ENCODE results near the gene MATCAP1.

MATCAP1 gene

DNA sequence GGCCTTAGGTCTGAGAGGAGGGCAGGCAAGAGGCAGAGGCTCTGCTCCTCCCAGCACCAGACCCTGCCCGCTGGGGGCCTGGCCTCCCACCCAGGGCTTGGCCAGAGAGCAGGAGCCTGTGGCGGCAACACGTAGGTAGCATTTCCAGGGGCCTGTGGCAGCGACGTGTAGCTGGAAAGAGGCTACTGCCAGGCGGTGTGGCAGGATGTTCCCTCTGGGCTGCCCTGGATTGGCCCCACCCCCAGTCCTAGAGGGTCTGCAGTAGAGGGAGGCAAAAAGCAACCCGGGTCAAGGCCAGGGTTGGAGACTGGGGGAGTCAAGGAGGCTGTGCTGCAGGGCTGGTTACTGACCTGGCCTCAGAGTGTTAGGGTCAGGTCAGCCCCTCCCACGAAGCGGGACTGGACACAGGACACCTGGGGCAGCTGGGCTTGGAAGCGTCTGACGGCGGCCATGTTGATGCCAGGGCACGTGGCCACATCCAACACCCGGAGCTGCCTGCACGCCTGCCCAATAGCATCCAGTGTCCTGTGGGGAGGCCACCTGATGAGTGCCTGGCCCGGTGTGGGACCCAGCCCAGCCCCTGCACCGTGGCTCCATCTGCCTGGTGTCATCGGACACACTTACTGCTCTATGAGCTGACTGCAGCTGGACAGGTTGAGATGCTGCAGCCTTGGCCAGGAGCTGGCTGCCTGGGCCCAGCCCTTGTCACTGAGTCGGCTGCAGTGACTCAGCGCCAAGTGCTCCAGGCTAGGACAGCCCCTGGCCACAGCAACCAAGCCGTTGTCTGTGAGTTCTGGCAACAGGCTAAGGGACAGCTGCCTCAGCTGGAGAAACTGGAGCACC lies 23.7 kb upstream of the MATCAP1 start:
- DNase-seq = no peak

DNA sequence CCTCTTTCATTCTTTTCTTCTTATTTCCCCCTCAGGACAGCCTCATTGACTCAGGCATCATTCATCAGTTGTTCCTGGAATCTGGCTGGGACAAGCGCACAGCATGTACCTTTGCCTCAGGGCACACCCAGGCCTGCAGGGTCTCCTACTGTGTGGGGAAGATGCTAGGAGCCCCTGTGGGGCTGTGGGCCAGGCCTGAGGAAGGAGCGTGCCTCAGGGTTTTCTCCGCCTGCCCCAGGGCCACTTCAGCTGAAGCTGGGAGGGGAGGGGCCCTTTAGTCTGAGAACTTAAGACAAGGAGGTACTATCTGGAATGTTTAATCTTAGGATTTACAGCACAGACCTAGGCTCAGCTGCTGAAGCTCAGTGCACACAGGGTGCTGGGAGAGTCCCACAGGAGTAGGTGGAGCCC lies 23.1 kb upstream of the MATCAP1 start:
- no peak for DNase-seq

DNA sequence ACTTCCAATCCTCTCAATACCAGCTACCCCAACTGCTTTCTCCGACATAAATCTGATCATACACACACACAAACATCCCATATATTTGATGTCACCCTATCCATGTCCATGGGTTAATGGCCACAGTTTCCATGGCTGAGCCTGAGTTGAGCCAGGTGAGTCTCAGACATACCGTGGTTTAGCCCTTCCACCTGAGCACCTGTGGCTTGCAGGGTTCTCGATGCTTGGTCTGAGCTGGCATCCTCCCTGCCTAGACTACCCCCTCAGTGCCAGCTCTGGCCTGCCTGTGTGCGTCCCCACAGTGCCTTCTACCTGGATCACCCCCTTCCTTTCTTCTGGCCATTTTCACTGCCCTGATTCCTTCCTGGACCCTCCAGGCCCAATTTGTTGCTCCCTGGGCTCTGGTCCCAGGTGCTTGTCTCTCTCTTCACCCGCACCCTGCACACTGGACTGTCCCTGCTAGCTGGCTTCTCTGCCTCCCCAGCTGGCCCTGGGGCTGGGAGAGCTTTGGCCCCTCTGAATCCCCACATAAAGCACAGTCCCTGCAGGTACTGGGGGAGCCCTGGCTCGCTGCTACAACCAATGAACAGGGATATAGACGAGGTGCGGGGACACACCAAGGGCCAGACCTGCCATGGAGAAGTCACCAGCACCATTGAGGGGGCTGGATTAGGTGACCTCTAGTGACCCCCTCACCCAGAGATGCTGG lies 22.5 kb upstream of the MATCAP1 start:
- DNase-seq = no peak

DNA sequence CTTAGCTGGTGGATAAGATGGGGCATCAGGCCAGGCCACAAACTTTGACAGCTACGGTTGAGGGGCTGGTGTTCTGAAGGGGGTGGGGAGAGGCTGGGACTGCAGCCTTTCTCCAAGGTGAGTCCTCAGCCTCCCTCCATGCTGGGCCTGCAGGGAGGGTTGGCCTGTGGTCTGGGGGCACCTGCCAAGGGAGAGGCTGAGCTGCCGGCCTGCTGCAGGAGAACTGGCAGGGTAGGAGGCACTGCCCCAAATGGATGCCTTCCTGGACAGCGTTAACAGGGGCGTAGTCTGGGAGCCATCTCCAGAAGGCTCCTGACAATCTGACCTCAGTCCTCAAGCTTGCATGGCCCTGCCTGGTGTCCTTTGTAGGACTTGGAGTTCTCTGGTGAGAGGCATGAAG lies 20.3 kb upstream of the MATCAP1 start:
- DNase-seq = no peak

DNA sequence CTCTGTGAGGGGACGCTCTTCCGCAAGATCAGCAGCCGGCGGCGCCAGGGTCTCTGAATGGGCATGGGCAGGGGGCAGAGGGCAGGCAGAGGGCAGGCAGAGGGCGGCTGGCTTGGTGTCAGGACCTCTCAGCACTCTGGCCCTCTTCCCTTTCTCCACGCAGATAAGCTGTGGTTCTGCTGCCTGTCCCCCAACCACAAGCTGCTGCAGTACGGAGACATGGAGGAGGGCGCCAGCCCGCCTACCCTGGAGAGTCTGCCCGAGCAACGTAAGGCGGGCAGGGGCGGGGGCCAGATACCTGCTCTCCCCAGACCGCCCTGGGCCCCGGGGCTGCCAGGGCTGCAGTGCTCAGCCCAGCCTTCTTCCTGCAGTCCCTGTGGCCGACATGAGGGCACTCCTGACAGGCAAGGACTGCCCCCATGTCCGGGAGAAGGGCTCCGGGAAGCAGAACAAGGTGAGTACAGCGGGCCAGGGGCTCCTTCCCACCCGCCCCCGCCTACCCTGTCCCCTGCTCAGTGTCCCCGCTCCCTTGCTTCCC lies 19.3 kb upstream of the MATCAP1 start:
- DNase-seq = no peak

DNA sequence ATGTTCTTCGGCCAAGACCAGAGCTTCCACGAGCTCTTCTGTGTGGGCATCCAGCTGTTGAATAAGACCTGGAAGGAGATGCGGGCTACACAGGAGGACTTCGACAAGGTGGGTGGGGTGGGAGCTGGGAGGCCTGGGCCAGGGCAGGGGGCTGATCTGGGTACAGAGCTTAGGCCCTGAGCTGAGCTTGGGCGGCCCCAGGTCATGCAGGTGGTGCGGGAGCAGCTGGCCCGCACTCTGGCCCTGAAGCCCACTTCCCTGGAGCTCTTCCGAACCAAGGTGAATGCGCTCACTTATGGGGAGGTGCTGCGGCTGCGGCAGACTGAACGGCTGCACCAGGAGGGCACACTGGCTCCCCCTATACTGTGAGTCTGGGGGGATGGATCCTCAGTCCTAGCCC lies 18.7 kb upstream of the MATCAP1 start:
- no peak for DNase-seq

DNA sequence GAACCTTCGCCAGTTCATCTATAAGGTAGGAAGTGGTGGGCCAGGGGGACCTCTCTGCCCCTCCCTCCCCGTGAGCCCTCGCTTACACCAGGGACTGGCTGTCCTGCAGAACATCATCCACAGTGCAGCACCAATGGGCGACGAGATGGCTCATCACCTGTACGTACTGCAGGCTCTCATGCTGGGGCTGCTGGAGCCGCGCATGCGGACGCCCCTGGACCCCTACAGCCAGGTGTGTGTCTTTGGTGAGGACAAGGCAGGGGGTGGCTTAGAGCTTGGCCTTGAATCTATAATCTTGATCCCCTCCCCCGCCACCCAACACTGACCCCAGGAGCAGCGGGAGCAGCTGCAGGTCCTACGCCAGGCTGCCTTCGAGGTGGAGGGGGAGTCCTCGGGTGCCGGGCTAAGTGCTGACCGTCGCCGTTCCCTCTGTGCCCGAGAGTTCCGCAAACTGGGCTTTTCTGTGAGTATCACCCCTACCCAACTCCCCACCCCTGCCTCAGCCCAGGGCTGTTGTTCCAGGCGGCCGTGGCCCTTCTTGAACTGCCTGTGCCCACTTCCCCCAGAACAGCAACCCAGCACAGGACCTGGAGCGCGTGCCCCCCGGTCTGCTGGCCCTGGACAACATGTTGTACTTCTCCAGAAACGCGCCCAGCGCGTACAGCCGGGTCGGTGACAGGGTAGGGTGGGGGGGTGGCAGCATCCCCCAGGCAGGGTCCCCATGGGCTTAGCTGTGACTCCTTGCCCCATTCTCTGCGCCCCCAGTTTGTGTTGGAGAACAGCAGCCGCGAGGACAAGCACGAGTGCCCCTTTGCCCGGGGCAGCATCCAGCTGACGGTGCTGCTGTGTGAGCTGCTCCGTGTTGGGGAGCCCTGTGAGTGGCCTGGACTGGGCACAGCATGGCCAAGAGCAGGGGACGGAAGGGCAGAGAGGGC lies 17.9 kb upstream of the MATCAP1 start:
- DNase-seq = no peak

DNA sequence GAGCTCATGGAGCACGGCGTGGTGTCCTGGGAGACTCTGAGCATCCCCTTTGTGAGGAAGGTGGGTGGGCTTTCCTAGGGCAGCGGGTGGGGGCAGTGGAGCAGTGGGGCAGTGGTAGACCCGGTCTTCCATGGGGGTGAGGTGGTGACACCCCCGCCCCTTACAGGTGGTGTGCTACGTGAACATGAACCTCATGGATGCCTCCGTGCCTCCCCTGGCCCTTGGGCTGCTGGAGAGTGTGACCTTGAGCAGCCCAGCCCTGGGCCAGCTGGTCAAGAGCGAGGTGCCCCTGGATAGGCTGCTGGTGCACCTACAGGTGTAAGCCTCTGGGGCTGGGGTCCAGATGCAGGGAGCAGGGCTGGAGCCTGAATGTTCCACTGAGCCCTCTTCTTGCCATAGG lies 16.7 kb upstream of the MATCAP1 start:
- DNase-seq = no peak

DNA sequence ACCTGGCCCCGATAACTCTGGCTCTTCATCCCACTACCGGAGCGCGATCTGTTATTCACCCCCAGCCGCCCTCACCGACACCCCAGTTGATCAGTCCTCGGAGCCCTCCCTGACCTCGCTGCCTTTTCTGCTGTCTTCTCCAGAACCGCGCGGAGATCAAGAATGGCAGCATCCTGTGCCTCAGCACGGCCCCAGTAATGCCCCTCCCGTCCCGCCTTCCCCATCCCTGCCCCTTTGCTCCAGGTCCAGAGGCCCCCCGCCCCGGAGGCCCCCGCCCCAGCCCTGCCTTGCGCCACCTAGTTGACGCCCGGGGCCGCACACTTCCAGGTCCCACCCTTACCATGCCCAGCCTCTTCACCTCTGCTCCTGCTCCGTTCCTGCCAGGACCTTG lies 16.0 kb upstream of the MATCAP1 start:
- no peak for DNase-seq

DNA sequence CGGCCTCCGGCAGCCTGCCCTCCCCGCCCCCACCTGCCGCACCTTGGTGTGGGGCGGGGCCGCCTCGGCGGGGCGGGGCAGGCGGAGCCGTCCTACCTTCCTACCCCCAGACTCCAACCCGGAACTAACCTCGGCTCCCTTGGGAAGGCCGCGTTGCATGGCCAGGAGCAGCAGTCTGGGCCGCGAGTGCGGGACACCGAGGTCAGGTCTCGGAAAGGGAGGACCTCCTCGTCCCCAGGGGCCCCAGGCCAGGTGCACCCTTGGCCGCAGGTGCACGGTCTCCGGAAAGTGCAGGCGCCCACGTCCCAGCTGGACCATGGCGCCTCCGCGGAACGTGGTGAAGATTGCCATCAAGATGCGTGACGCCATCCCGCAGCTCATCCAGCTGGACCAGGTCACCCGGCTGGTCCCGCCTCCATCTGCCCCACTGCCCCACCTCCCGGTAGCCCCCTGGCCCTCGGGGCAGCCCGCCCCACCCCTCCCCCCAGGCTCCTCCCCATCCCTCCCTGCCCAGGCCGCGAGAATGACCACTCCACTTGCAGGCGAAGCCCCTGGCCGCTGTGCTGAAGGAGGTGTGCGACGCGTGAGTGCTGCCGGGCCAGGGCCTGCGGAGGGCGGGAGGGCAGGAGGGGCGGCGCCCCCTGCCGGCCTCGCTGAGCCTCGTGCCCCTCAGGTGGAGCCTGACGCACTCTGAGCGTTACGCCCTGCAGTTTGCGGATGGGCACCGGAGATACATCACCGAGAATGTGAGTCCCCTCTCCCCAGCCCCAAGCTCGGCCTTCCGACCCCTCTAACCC lies 15.4 kb upstream of the MATCAP1 start, which contains the start of gene ELMO3:
TSS of gene ELMO3 (plus strand) at position 121 of the 797 bp plus-strand sequence. CDS start at position 317, 196 bp downstream.
- no peak for DNase-seq

DNA sequence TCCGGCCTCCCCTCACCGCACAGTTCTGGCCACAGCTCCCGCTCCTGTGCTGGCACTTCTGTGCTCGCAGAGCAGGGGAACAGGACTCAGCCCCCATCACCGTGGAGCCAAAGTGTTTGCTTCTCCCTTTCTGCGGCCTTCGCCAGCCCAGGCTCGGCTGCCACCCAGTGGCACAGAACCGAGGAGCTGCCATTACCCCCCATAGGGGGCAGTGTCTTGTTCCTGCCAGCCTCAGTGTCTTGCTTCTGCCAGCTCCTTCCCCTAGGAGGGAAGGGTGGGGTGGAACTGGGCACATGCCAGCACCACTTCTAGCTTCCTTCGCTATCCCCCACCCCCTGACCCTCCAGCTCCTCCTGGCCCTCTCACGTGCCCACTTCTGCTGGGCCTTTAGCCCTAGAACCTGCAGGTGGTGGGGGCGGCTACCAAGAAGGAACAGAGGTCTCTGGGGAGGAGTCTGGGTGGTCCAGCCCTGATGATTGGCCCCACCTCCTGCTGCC lies 14.5 kb upstream of the MATCAP1 start:
- no peak for DNase-seq

DNA sequence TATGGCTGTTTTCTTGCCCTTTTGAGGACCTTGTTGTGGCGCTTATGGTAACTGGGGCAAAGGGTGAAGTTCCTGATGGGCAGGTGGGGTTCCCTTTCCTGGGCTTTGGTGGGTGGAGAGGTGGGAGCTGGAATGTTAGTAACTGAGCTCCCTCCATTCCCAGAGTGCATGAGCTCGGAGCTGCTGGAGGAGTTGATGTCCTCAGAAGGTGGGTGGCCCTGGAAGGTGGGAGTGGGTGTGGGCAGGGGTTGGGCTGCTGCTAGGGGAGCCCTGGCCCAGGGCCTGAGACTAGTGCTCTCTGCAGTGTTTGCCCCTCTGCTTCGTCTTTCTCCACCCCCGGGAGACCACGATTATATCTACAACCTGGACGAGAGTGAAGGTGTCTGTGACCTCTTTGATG lies 13.9 kb upstream of the MATCAP1 start:
- DNase-seq = no peak

DNA sequence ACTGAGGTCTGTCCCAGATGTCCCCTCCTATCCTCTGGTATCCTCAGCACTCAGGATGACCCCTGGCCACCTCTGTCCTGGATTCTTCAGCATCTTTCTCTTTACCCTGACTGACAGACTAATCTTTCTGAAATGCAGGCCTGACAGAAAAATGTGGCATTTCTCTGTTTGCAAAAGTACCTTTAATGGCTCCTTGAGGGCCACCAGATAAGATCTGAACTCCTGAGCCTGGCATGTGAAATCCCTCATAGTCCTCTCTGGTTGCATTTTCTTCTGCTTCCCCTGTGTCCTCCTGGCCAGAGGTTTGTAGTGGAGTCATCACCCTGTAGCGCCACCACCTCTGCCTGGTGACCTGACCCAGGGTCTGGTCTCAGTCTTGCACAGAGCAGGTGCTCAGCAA lies 13.1 kb upstream of the MATCAP1 start:
- no peak for DNase-seq

DNA sequence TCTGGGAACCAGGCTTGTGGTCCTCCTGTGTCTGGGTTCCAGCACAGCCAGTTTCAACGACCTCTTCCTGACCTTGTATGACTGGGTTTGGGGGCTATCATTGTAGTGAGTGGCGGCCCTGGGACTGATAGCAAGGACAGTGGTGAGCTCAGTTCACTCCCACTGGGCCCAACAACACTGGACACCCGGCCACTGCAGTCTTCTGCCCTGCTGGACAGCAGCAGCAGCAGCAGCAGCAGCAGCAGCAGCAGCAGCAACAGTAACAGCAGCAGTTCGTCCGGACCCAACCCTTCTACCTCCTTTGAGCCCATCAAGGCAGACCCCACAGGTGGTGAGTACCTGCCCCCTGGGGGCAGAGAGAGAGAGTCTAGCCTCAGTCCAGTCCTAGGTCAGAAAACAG lies 11.9 kb upstream of the MATCAP1 start:
- DNase-seq = no peak

DNA sequence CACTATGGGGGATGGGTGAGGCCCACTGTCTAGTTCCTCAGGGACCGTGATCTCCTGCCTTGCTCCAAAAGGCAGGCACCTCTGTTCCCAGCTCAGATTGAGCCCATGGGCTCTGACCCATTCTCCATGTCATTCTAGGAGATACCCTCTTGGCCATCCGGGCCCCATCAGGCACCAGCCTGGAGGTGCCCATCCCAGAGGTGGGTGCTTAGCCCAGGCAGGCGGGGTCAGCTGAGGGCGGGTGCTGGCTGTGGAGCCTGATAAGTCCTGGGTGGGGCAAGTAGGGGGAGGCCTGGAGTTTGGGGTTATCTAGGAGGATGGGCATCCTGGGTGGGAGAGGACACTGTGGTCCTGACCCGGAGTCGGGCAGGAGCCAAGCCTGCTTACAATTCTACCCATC lies 10.5 kb upstream of the MATCAP1 start:
- no peak for DNase-seq

DNA sequence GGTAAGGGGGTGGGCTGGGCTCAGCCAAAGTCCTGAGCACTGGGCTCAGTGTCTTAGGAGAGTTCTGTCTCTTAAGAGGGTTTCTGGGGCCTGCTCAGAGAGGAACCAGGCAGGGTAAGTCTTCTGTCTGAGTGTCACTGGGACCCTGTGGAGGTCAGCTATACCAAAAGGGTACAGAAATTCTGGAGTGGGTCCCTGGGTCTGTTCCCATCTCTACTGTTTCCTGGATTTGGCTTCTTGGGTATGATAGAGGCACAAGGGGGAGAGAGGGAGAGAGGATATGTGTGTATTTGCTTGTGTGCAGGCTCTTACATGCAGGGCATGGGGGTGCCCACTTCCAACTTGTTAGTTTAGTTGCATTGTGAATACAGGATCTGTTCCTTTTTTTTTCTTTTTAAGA lies 9.8 kb upstream of the MATCAP1 start:
- DNase-seq = no peak

DNA sequence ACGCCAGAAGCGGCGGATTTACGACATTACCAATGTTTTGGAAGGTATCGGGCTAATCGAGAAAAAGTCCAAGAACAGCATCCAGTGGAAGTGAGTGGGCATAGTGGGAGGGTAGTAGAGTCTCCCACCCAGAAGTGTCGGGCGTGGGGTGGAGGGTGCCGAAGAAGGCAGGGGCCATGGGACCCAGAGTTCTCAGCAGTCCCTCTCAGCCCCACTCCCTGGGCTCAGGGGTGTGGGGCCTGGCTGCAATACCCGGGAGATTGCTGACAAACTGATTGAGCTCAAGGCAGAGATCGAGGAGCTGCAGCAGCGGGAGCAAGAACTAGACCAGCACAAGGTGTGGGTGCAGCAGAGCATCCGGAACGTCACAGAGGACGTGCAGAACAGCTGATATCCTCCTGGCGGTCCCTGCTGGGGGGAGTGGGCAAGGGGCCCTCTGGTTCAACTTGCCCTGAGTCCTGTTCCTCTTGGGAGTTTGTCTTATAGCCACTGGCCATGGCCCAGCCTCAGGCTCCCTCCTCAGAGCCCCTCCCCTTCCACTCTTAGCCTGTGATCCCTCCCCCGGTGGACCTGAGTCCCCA lies 9.1 kb upstream of the MATCAP1 start:
- DNase-seq = no peak

DNA sequence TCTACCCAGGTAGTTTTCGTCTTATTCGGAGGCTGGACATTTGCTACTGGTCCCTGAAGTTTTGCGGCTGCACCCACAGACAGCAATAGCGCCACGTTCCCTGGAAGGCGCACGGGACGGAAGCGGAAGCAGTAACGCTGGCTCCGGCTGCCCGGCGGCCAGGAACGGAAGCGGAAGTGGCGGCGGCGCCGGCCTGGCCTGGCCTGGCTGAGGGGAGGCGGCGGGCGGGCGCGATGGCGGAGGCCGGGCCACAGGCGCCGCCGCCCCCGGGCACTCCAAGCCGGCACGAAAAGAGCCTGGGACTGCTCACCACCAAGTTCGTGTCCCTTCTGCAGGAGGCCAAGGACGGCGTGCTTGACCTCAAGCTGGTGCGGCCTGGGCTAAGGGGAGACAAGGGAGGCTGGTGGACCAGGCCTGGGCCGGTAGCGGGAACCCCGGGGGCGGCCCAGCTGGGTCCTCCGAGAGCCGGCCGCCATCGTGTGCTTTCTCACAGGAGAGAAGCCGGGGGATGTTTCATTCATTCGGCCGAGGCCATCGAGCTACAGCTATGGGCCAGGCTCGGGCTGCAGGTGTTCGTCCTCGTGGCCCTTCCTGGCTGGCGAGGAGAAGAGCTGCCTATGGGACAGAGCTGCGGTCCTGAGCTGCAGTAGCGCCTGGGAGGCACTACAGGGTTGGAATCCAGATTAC lies 8.4 kb upstream of the MATCAP1 start, which contains the start of gene E2F4:
TSS of gene E2F4 (plus strand) at position 161 of the 687 bp plus-strand sequence. CDS start at position 234, 73 bp downstream.
- DNase-seq = peak; percentile 93

DNA sequence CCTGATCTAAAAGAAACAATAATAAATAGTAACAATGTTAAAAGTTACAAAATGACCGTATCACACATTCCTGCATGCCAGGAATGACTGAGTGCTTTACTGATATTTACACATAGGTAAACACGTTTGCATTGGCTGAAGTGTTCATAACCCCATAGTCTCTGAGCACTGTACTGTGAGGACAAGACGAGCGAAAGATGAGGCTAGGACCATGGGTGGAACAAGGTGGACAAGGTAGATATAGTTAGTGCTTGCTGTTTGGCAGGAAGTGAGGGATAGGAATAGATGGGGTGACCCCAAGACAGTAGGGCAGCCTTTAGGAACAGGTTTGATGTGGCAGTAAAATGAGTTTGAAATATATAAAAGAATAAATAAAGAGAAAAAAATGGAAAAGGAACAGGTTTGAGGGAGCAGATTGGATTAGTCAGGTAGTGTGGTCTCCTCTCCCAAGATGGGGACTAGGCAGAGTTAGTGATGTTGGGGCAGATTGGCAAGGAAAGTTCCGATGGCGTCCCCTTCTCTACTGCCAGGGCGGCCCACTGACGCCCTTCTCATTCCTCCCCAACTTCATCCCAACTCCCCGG lies 7.7 kb upstream of the MATCAP1 start:
- no peak for DNase-seq
